T-helper 1 cell (primary cell): ENCODE measurements around the gene VPS50.
"Not testable (repeated sequence)": the region's sequence is repeated elsewhere in the genome, so short reads cannot be mapped to it uniquely, and the experiment has no call there.

Experiments
- DNase-seq, 5 donors: peaks; one replicate each; pipeline ENCODE4 v3.0.0-alpha.2; 2012 to 2020

The VPS50 gene

DNA sequence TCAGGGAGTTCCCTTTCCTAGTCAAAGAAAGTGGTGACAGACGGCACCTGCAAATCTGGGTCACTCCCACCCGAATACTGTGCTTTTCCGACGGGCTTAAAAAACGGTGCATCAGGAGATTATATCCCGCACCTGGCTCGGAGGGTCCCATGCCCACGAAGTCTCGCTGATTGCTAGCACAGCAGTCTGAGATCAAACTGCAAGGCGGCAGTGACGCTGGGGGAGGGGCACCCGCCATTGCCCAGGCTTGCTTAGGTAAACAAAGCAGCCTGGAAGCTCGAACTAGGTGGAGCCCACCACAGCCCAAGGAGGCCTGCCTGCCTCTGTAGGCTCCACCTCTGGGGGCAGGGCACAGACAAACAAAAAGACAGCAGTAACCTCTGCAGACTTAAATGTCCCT lies 110.0 kb downstream of the VPS50 start:
- DNase-seq: not testable (repeated sequence)

DNA sequence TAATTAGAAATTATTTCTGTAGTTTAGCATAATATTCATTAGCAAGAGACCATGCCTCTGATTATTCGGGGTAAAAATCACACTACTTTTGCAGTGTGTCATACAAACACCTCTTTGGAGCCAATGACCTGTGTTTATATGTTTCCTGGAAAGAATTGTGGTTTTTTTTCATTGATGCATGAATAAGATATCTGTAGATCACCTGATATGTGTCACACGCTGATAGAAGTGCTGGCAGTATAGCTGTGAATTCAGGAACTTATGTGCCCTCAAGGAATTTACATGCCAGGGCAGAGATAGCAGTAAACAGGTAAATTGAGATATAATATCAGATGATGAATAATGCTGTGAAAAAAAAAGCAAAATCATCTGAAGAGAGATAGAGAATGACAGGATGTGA lies 118.2 kb downstream of the VPS50 start:
- no peak for DNase-seq

DNA sequence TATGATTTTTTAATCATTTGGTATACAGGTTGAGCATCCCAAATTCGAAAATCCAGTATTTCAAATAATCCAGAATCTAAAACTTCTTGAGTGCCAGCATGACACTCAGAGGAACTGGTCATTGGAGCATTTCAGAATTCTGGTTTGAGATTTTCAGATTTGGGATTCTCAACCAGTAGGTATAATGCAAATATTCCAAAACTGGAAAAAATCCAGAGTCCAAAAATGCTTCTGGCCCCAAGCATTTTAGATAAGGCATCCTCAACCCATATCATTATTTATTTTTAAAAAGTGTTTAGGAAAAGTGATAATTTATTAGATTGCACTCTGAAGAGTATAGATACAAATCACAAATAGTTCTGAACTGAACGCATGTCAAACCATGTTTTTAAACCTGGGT lies 120.7 kb downstream of the VPS50 start:
- DNase-seq: no peak

DNA sequence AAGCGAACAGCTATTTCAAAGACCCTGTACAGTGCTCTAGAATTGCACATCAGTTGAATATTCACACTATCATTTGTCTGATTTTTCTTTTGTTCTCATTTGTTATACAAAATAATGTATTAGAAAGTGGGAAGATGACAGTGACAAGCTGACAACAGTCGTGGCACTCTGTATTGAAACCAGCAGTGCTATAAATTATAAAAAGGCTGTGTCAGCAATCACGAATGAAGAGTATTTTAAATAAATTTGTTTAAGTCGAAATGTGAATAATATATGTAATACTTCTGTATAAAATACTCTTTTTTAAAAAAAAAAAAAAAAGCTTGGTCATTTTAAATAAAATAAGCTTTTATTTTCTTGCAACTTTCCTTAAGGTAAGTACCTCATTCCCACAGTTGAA lies 122.6 kb downstream of the VPS50 start:
- no peak for DNase-seq

DNA sequence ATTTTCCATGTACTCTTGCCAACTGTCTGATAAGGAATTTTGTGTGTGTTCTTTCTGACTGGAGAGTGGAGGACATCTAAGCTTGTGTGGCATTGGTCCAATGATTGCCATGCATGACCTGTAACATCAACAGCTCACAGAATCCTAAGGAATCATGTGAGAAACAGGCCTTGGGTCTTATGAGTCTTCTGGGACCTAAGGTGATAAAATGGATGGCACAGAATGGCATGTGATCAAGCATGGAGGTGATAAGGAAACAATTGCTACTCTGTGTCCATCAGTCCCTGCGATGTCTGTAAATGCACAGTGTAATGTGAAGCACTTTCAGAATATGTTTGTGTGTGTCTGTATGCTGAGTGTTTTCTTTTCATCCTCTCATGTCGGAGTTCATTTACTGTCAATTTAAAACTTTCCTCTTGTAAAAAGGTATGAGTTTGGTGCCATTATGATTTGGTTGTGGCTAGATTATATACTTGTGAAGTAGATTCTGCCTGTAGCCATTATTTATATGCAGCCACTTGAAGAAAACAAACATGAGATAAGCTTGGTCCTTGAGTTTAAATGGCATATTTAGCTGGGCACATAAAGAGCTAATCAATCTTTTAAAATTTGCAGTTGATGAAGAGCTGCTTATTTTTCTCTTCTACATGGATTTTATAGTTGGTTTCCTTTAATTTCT lies 127.5 kb downstream of the VPS50 start:
- DNase-seq: no peak

DNA sequence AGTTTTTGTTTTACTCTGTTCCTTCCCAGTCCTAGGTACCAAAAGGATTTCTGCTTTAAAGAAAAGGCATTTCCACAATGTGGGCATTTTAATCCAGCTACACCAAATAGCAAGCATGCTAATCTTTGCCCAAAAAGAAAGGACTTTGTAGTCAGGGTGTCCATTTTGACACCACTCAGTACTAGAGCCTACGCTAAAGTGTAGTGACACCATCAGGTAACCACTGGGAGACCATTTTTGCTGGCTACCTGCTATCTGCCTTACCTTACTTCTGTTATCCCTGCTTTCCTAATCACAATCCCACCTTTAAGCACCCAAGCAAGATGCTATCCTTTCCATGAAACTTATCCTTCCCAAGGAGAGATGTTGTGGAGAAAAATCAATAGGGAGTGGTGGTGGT lies 129.7 kb downstream of the VPS50 start:
- no peak for DNase-seq

DNA sequence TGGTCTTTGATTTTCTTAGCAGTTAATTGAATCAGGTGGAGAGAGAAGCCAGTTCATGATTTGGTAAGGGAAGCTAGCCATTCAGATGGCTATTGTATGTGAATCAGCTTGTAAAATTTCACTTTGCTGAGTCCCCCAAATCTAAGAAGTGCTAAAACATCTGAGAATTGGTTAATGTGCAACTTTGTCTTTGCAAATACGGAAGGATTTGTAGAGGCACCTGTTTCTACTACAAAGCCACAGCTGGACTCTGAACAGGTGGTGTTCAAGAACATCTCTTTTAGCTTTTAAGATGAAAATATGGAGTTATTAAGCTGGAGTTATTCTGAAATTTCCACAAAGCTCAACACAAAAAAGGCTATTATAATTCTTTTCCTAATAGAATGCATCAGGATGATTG lies 132.6 kb downstream of the VPS50 start:
- DNase-seq: no peak

DNA sequence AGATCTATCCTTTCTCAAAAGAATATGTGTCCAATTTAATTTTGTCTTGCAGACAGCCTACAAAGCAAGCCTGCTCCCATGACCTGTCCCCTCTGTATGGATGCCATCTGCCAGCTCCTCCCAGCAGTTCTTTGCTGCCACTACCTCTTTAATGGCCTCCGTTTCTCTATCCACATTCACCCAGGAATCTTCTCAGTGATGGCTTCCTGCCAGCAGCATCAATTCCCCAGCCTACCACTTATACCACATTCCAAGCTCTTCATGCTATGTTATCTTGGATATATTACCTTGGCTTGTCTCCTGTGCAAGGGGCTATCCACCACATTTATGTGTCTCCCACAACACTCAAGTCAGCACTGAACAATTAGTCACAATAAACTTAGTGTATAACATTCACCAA lies 133.2 kb downstream of the VPS50 start:
- no peak for DNase-seq

DNA sequence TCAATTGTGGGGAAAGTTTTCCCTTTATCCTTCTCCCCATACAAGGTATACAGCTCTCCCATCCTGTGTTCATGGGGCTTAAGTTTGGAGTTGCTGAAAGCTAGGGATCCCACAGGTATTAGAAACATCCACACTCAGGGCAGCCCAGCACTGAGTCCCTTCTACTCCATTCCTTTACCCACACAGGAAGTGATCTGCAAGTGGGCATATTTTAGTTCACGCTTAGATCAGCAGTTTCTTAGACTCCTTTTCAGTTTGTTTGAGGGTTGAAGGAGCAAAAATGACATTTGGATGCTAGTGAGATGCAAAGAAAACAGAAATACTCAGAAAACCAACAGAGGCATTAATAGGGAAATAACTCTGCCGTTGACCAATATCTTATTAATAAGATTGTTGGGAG lies 134.7 kb downstream of the VPS50 start:
- DNase-seq: no peak

DNA sequence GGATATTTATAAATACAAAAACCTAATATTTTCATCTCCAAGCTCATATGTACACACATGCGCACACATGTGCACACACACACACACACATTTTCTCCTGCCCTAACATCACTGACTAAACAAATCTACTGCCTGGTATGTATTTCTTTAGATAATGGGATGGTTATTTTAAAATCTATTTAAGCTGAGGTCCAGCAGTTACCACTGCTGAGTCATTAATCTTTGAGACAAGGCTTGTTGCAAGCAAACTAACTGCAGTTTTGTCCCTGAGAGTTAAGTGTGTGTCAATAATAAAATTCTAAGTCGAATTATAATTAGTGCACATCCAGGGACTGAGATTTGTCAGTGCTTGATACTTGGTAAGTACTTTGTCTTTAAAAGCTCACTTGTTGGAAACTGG lies 135.1 kb downstream of the VPS50 start:
- DNase-seq: no peak

DNA sequence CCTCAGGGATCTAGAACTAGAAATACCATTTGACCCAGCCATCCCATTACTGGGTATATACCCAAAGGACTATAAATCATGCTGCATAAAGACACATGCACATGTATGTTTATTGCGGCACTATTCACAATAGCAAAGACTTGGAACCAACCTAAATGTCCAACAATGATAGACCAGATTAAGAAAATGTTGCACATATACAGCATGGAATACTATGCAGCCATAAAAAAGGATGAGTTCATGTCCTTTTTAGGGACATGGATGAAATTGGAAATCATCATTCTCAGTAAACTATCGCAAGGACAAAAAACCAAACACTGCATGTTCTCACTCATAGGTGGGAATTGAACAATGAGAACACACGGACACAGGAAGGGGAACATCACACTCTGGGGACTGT lies 138.8 kb downstream of the VPS50 start:
- not testable (repeated sequence) for DNase-seq

DNA sequence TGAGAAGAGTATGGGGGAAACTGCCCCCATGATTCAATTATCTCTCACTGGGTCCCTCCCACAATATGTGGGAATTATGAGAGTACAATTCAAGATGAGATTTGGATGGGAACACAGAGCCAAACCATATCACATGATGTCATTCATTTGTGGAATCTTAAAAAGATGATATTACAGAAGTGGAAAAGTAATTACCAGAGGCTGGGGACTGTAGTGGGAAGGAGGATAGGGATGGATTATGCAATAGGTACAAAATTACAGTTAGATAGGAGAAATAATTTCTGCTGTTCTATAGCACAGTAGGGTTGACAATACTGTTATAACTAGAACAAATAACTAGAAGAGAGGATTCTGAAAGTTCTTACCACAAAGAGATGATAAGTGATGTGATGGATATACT lies 141.4 kb downstream of the VPS50 start:
- no peak for DNase-seq

DNA sequence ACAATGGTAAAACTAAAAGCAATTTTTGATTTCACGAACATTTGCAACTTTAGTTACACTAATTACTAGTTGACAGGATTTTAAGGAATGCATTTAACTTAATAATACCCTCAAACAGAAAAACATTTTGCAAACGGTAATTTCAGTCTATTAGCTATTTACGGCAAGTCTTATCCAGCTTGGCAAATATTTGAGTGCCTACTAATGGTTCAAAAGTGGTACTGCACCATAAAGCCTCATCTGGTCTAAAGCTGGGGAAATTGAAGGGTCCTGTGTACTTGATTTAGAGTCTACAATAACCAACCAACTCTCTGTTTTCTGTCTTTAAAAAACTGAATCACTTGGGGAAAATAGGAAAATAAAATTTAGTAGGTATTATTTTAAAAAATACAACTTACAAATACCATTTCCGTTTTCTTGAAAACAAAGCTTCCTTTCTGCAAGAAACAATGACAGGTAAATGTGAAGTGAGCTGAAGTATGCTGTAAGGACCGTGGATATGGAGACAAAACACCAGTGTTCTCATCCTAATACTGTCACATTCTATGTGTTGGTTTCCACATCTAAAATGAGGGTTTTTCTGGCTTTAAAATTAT lies 142.3 kb downstream of the VPS50 start:
- DNase-seq: no peak

DNA sequence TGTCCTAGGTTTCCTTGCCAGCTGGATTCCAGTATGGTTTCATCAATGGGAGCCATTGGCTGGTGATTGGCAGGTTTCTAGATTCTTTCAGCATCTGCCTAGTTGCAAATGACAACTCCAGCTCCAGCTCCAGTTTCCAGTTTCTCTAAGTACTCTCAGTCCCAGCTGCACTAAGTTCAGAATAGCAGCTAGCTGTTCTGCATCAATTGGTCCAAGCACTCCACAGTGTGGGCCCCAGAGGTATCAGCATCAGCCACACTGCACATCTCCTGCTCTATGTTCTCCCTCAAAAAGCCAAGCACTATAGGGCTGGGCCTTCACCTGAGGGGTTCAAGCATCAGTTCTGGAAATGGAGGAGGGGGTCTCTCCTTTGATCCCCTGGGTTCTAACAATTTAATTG lies 143.4 kb downstream of the VPS50 start:
- DNase-seq: no peak

DNA sequence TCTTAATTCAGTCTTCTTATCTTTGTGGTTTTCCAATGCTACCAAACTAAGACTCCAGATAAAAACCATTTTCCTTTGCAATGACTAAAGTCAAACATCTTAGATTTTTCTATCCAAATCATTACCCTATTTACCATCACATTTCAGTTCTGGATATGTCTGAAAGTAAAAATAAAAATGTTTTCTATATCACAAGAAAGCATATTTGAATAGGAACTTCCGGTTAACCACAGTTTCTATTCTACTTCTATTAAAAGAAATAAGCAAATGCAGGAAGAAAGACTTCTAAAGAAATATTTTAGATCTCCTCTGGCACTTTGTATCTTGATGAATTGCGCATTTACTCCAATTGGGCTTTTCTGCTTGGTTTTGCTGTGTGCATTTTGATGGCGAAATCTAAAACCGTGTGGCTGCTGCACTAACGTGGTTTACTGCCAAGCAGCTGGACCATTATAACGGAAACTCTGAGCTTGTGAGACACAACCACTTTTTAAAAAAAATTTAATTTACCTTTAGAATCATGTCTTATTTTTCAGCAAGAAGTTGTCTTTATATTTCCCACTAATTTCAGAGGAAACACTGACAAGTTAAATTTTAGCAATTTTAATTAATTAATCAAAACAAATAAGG lies 146.1 kb downstream of the VPS50 start:
- DNase-seq: no peak

DNA sequence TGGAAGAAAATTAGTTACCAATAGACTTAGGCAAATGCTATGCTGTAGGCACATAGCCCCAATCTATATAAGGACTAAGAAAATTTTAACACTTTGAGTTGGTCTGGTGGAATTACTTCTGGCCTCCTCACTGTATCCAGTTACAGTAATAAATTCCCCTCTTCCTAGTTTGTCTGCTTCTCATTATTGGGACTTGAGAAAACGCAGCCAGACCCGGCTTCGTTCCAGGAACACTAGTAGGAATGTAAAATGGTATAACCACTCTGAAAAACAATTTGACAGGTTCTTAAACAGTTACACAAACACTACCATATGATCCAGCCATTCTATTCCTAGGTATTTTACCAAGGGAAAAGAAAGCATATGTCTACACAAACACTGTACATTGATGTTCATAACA lies 150.2 kb downstream of the VPS50 start:
- no peak for DNase-seq

DNA sequence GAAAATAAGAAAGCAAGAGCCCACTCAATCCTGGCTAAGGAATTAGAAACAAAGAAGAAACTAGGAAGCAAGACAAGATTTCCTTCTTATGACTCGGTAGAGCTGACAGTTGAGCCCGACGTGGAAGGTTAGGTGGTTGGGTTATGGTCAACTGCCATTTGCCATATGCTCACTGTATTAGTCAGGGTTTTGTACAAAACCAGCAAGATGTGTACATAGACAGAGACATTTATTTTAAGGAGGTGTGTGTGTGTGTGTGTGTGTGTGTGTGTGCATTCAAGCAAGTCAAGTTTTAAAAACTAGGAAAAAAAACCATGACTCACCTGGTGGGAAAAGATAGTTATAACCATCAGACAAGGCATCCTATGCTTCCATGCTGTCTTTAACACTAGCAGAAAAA lies 158.5 kb downstream of the VPS50 start:
- DNase-seq: no peak

DNA sequence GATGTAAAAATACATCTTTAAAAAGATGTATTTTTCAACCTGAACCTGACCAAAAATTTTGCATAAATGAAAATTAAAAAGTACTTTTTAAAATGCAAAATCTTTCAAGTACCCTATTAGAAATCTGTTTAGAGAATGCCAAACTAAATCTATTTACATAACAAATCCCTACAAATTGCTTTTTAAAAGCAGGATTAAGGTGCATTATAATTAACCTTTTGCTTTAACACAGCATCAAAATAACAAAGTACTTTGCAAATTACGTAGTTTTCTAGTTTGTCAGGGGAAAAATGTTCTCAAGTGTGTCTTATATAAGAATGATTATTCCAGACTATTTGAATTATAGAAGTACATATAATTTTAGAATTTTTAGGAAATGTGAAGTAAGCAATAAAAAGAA lies 160.8 kb downstream of the VPS50 start:
- no peak for DNase-seq

DNA sequence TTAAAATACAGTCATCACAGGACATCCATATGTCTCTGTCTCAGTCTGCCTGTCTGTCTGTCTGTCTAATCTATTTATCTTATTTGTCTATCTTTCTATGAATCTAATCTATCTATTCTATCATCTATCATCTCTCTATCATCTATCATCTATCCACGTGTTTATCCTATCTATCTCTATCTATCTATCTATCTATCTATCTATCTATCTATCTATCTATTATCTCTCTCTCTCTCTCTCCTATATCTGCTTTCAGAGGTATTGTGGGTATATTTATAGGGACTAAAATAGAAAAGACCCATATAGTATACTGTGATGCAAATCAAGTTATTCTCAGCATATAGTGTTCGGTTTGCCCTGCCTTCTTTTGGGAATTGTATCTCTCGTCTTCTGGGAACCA lies 167.5 kb downstream of the VPS50 start:
- DNase-seq: no peak

DNA sequence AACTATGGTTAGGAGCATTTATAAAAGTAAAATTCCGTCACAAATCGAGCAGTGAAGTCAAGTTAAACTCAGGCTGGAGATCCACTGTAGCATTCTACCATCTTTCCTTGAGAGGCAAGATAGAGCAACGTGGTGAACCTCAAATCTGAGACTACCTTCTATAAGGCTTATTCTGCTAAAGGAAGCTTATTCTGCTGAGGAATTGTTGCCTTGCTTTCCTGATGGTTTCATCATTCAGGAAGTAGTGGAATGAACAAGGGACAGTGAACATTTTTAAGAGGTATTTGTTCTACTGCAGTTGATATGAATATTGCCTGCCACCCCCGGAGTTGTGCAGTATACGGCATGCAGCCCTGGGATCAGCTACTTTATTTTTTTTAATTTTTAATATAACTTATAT lies 170.8 kb downstream of the VPS50 start:
- DNase-seq: no peak

DNA sequence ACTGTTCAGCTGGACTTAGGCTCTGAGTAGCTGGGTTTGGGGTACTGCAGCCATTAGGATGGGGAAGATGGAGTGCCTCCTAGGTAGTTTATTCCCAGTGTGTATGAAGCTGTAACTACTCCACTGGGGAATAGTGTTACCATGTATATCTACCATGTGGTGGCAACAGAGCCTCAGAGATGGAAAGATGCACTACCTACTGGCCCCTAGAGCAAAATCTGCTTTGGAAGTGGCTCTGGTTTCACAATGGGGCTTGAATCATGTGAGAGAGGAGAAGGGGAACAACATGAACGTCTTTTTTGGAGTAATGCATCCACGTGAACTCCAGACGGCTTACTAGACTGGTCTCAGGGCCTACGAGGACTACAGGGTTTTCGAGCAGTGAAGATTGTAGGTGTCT lies 175.1 kb downstream of the VPS50 start:
- no peak for DNase-seq

DNA sequence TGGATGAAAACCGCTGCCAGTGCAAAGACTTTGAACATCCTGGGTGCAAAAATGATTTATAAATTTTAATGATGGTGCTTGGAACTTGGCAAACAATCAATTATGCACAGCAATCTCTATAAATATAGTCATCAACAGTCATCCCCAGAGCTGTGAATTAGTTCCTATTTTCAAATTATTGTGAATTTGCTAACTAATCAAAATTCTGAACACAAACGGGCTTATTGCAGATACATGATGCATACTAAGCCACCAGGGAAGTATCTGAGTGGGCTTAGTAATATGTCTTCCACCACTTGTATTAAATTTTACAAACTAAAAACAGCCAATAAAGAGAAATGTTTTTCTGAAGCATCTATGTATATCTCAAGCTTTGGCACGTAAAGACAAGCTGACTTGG lies 177.2 kb downstream of the VPS50 start:
- no peak for DNase-seq
